IMR-90 (cell line): ENCODE measurements around the gene ATP1A1. TPM values are rescaled to one million over a fixed set of nuclear protein-coding genes. Genes with fewer than 3 reads are reported as not detected.

Source experiments
- ATAC-seq: fragments of 200-7000 bp; cut with Tn5 transposase; 2 replicates; pipeline ENCODE4 v1.9.1; 2020; ENCODE audit warnings: low read depth, mild to moderate bottlenecking, moderate library complexity
- BruUV-seq: library from RNA; stranded (reverse); fragments of 400-500 nt; replicated peaks from 2 replicates; lab custom pipeline; 2021; lab: Mats Ljungman, UMichigan
- CTCF ChIA-PET: fragments of 300-600 bp; formaldehyde crosslinking; extraction: SDS; loops from one replicate; lab custom pipeline; 2021; ENCODE audit warnings: antibody characterized with exemption; lab: Yijun Ruan, JAX
- POLR2A ChIA-PET: fragments of 300-600 bp; sonication (Branson Sonifier 250); formaldehyde crosslinking; loops from one replicate; lab custom pipeline; 2022; ENCODE audit warnings: antibody characterized with exemption; ENCODE audit not compliant: unreplicated experiment; lab: Charles Lee
- DNase-seq: peaks from one replicate; pipeline ENCODE4 v3.0.0; 2013
- H2AFZ ChIP-seq: replicated peaks from 2 replicates; pipeline ENCODE3; 2013; ENCODE audit warnings: low read length, mild to moderate bottlenecking; ENCODE audit not compliant: poor library complexity
- H2AK5ac ChIP-seq: 2 replicates; pipeline ENCODE4 v1.6.1; 2013; ENCODE audit warnings: low read depth, low read length, inconsistent platforms
- H2AK9ac ChIP-seq: replicated peaks from 2 replicates; pipeline ENCODE3; 2013; ENCODE audit warnings: mild to moderate bottlenecking, low read depth, low read length, moderate library complexity; ENCODE audit not compliant: poor library complexity
- H2BK120ac ChIP-seq: 2 replicates; pipeline ENCODE4 v1.6.1; 2013; ENCODE audit warnings: low read depth, low read length, inconsistent platforms
- H2BK15ac ChIP-seq: 3 replicates; pipeline ENCODE4 v1.6.1; 2013; ENCODE audit warnings: low read depth, low read length, inconsistent platforms
- H2BK20ac ChIP-seq: 2 replicates; pipeline ENCODE4 v1.6.1; 2013; ENCODE audit warnings: low read depth, mild to moderate bottlenecking, inconsistent platforms, low read length, moderate library complexity
- H2BK5ac ChIP-seq: 2 replicates; pipeline ENCODE4 v1.6.1; 2013; ENCODE audit warnings: mild to moderate bottlenecking, low read depth, low read length, inconsistent platforms; ENCODE audit not compliant: poor library complexity, severe bottlenecking
- H3K14ac ChIP-seq: replicated peaks from 2 replicates; pipeline ENCODE4 v1.6.1; 2013; ENCODE audit warnings: low read depth, low read length, inconsistent platforms
- H3K18ac ChIP-seq: 2 replicates; pipeline ENCODE4 v1.6.1; 2013; ENCODE audit warnings: low read depth, low read length, control low read depth
- H3K23ac ChIP-seq: 2 replicates; pipeline ENCODE4 v1.6.1; 2013; ENCODE audit warnings: low read depth, low read length, inconsistent platforms
- H3K27ac ChIP-seq: 2 replicates; pipeline ENCODE4 v1.5.1; 2013; ENCODE audit warnings: mild to moderate bottlenecking, control low read depth, low read length; ENCODE audit not compliant: insufficient read depth
- H3K27me3 ChIP-seq: 2 replicates; pipeline ENCODE4 v1.6.1; 2013; ENCODE audit warnings: low read length; ENCODE audit not compliant: control insufficient read depth, insufficient read depth
- H3K36me3 ChIP-seq: 2 replicates; pipeline ENCODE4 v1.6.1; 2013; ENCODE audit warnings: low read length, mixed read lengths; ENCODE audit not compliant: control insufficient read depth, insufficient read depth
- H3K4ac ChIP-seq: 2 replicates; pipeline ENCODE4 v1.6.1; 2013; ENCODE audit warnings: low read depth, low read length, inconsistent platforms
- H3K4me1 ChIP-seq: 2 replicates; pipeline ENCODE4 v1.6.1; 2013; ENCODE audit warnings: low read length, mixed read lengths; ENCODE audit not compliant: control insufficient read depth, insufficient read depth
- H3K4me2 ChIP-seq: 2 replicates; pipeline ENCODE4 v1.6.1; 2013; ENCODE audit warnings: low read depth, mild to moderate bottlenecking, control low read depth, low read length, moderate library complexity
- H3K4me3 ChIP-seq: 2 replicates; pipeline ENCODE4 v1.5.1; 2013; ENCODE audit warnings: low read depth, mild to moderate bottlenecking, control low read depth, low read length, moderate library complexity; ENCODE audit not compliant: insufficient read depth
- H3K56ac ChIP-seq: 2 replicates; pipeline ENCODE4 v1.6.1; 2013; ENCODE audit warnings: low read length, inconsistent platforms; ENCODE audit not compliant: insufficient read depth; ENCODE audit errors: extremely low read depth
- H3K79me1 ChIP-seq, 2 experiments: 2 replicates each; pipeline ENCODE4 v1.6.1; 2013; ENCODE audit warnings: low read length in 2 of 2, inconsistent platforms in 1 of 2, low read depth in 1 of 2
- H3K9ac ChIP-seq: 2 replicates; pipeline ENCODE4 v1.6.1; 2013; ENCODE audit warnings: low read depth, low read length, control low read depth
- H3K9me1 ChIP-seq: 2 replicates; pipeline ENCODE4 v1.6.1; 2013; ENCODE audit warnings: low read length, inconsistent platforms; ENCODE audit not compliant: insufficient read depth
- H3K9me3 ChIP-seq: 2 replicates; pipeline ENCODE4 v1.6.1; 2013; ENCODE audit warnings: low read length; ENCODE audit not compliant: control insufficient read depth, insufficient read depth
- H4K20me1 ChIP-seq: 2 replicates; pipeline ENCODE4 v1.6.1; 2013; ENCODE audit warnings: low read length, inconsistent platforms; ENCODE audit not compliant: insufficient read depth
- H4K5ac ChIP-seq: 2 replicates; pipeline ENCODE4 v1.6.1; 2013; ENCODE audit warnings: mild to moderate bottlenecking, low read depth, low read length, control low read depth
- H4K8ac ChIP-seq, 2 experiments: 2 replicates each; pipeline ENCODE4 v1.6.1; 2013; ENCODE audit warnings: low read depth in 2 of 2, low read length in 2 of 2, control low read depth in 1 of 2, inconsistent platforms in 1 of 2
- H4K91ac ChIP-seq: 2 replicates; pipeline ENCODE4 v1.6.1; 2013; ENCODE audit warnings: low read depth, low read length, inconsistent platforms; ENCODE audit not compliant: insufficient read depth
- BHLHE40 ChIP-seq: fragments of 150-350 bp; IDR thresholded peaks from 2 replicates; pipeline ENCODE4 v1.6.1; 2016; ENCODE audit warnings: mild to moderate bottlenecking, low read depth, low read length
- CEBPB ChIP-seq: IDR thresholded peaks from 2 replicates; pipeline ENCODE4 v1.6.1; 2012; ENCODE audit warnings: low read depth, low read length, improper control_type of control experiment
- CHD1 ChIP-seq: IDR thresholded peaks from 2 replicates; pipeline ENCODE4 v1.6.1; 2012; ENCODE audit warnings: low read depth, low read length, improper control_type of control experiment
- FOS ChIP-seq: fragments of 150-350 bp; IDR thresholded peaks from 2 replicates; pipeline ENCODE4 v1.6.1; 2016; ENCODE audit warnings: low read depth, low read length
- MAFK ChIP-seq: IDR thresholded peaks from 2 replicates; pipeline ENCODE4 v1.6.1; 2012; ENCODE audit warnings: low read depth, low read length, improper control_type of control experiment
- MAZ ChIP-seq: IDR thresholded peaks from 2 replicates; pipeline ENCODE4 v1.6.1; 2012; ENCODE audit warnings: low read depth, mild to moderate bottlenecking, low read length, improper control_type of control experiment, moderate library complexity, borderline replicate concordance
- MXI1 ChIP-seq: IDR thresholded peaks from 2 replicates; pipeline ENCODE4 v1.6.1; 2012; ENCODE audit warnings: low read depth, mild to moderate bottlenecking, low read length, moderate library complexity, borderline replicate concordance
- NFE2L2 ChIP-seq: fragments of 150-350 bp; IDR thresholded peaks from 2 replicates; pipeline ENCODE4 v1.6.1; 2016; ENCODE audit warnings: low read depth, mild to moderate bottlenecking, low read length
- POLR2A ChIP-seq: IDR thresholded peaks from 2 replicates; pipeline ENCODE4 v1.6.1; 2012; ENCODE audit warnings: mild to moderate bottlenecking, low read depth, low read length
- RAD21 ChIP-seq: IDR thresholded peaks from 2 replicates; pipeline ENCODE4 v1.6.1; 2012; ENCODE audit warnings: low read length, improper control_type of control experiment
- RCOR1 ChIP-seq: IDR thresholded peaks from 2 replicates; pipeline ENCODE4 v1.6.1; 2012; ENCODE audit warnings: mild to moderate bottlenecking, low read length, improper control_type of control experiment; ENCODE audit not compliant: insufficient replicate concordance
- RFX5 ChIP-seq: IDR thresholded peaks from 2 replicates; pipeline ENCODE4 v1.8.0; 2012; ENCODE audit warnings: low read depth, mild to moderate bottlenecking, low read length, moderate library complexity
- SMC3 ChIP-seq: fragments of 150-350 bp; IDR thresholded peaks from 2 replicates; pipeline ENCODE4 v1.6.1; 2016; ENCODE audit warnings: low read depth, mild to moderate bottlenecking, antibody characterized with exemption, low read length, moderate library complexity
- WGBS, 2 experiments: methylation state at CpG; one replicate each; pipeline versions ENCODE4 v1.1.5 to v1.1.7; 2013; ENCODE audit warnings: missing lambda C conversion rate in 2 of 2; ENCODE audit not compliant: insufficient read length in 1 of 2; ENCODE audit errors: extremely low coverage in 2 of 2; 5-methylcytosine and 5-hydroxymethylcytosine counted together
- dilution Hi-C: fragments of 300-500 bp; cut with HindIII; formaldehyde crosslinking; loops from one replicate; pipeline ENCODE4 v1.14.3; 2018; ENCODE audit warnings: low sequenced_read_pairs; ENCODE audit not compliant: unreplicated experiment
- in situ Hi-C: fragments of 300-500 bp; cut with MboI; formaldehyde crosslinking; loops from 3 replicates; pipeline ENCODE4 v1.14.3; 2019; ENCODE audit warnings: low sequenced_read_pairs, inconsistent platforms, mixed read lengths
- intact Hi-C: fragments of 100-400 bp; cut with micrococcal nuclease; formaldehyde crosslinking; loops from 2 replicates; pipeline ENCODE4 v1.10.0; 2022
- polyA plus RNA-seq, 3 experiments: library from polyadenylated mRNA; depleted of rRNA; stranded (reverse); fragments of >200 nt; gene quantifications; 2 replicates each; pipeline ENCODE4 v1.2.3, GENCODE V29; 2012; ENCODE audit warnings: low replicate concordance in 1 of 3
- total RNA-seq: library from RNA; depleted of rRNA; stranded (reverse); fragments of >200 nt; gene quantifications from 2 replicates; pipeline ENCODE4 v1.2.3, GENCODE V29; 2012
- TF ChIP-seq, protein P1 (sequence below): fragments of 150-350 bp; IDR thresholded peaks from 2 replicates; pipeline ENCODE4 v1.6.1; 2016; ENCODE audit warnings: low read depth, mild to moderate bottlenecking, low read length, moderate library complexity, borderline replicate concordance
- TF ChIP-seq, protein P2 (sequence below): fragments of 150-350 bp; IDR thresholded peaks from 2 replicates; pipeline ENCODE4 v1.6.1; 2017; ENCODE audit warnings: mild to moderate bottlenecking, antibody characterized with exemption, low read length, low read depth
- TF ChIP-seq, protein P3 (sequence below): conservative IDR thresholded peaks from 2 replicates; pipeline ENCODE4 v1.5.1; 2012; ENCODE audit warnings: mild to moderate bottlenecking, low read depth, low read length, improper control_type of control experiment

ATP1A1 gene
- total and polyA plus RNA-seq, 2 of the 4 experiments (the other 2 are of a cell fraction): 116 to 125 TPM

DNA sequence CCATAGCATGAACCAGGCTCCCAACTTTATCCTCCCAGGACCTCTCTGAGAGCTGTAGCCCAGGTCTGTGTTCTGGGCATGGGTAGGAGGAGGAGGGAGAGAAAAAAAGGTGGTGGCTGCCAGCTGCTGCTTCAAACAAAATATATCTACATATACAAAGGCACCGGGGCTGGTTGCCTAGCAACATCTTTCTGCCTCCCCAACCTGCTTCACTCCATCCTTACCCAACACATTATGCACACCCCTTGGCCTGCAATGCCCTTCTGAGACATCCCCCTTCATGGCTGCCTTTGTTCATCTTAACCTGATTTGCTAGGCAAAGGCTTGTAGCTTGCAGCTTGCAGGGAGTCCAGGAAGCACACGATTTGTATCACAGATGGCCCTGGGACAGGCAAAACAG lies 27.2 kb upstream of the ATP1A1 start:
- Histone ChIP-seq H3K36me3 (no peaks in the 10 kb centered on the region), H4K20me1 (no peaks in the 10 kb centered on the region), H3K18ac (no peak overlapping the region), H3K23ac (no peak overlapping the region), H3K4me3 (no peak overlapping the region), H3K14ac (no peak overlapping the region), H3K9me3 (no peaks in the 10 kb centered on the region), H3K4me1 (no peaks in the 10 kb centered on the region), H2AK9ac (no peak overlapping the region), H4K91ac (no peak overlapping the region), H3K27me3 (peaks cover 6% of the 10 kb centered on the region), H4K8ac (no peak overlapping the region), H3K4me2 (no peak overlapping the region), H2AFZ (no peak overlapping the region), H2BK5ac (no peak overlapping the region), H4K5ac (no peak overlapping the region), H2BK20ac (no peak overlapping the region), H3K9me1 (no peaks in the 10 kb centered on the region), H3K27ac (no peak overlapping the region), H3K56ac (no peak overlapping the region), H3K9ac (no peak overlapping the region), H2AK5ac (no peak overlapping the region), H3K79me1 (no peaks in the 10 kb centered on the region), H3K4ac (no peak overlapping the region), H2BK15ac (no peak overlapping the region), H2BK120ac (no peak overlapping the region)
- DNase-seq: no peak
- no peak for ATAC-seq
- intact Hi-C loops: no loop called here
- dilution Hi-C loops: no loop called here
- ChIA-PET CTCF (no interaction called here), POLR2A (no interaction called here)
- BruUV-seq: no TSS peak
- no peak for TF ChIP-seq RFX5
- no peak for TF ChIP-seq RAD21
- TF ChIP-seq, protein P1, sequence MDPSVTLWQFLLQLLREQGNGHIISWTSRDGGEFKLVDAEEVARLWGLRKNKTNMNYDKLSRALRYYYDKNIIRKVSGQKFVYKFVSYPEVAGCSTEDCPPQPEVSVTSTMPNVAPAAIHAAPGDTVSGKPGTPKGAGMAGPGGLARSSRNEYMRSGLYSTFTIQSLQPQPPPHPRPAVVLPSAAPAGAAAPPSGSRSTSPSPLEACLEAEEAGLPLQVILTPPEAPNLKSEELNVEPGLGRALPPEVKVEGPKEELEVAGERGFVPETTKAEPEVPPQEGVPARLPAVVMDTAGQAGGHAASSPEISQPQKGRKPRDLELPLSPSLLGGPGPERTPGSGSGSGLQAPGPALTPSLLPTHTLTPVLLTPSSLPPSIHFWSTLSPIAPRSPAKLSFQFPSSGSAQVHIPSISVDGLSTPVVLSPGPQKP: no peak
- TF ChIP-seq MXI1: no peak
- TF ChIP-seq CEBPB: no peak
- TF ChIP-seq, protein P2, sequence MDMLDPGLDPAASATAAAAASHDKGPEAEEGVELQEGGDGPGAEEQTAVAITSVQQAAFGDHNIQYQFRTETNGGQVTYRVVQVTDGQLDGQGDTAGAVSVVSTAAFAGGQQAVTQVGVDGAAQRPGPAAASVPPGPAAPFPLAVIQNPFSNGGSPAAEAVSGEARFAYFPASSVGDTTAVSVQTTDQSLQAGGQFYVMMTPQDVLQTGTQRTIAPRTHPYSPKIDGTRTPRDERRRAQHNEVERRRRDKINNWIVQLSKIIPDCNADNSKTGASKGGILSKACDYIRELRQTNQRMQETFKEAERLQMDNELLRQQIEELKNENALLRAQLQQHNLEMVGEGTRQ: no peak
- TF ChIP-seq BHLHE40: no peak
- TF ChIP-seq MAFK: no peak
- TF ChIP-seq CHD1: no peak
- no peak for TF ChIP-seq POLR2A
- no peak for TF ChIP-seq MAZ
- no peak for TF ChIP-seq RCOR1
- TF ChIP-seq, protein P3, sequence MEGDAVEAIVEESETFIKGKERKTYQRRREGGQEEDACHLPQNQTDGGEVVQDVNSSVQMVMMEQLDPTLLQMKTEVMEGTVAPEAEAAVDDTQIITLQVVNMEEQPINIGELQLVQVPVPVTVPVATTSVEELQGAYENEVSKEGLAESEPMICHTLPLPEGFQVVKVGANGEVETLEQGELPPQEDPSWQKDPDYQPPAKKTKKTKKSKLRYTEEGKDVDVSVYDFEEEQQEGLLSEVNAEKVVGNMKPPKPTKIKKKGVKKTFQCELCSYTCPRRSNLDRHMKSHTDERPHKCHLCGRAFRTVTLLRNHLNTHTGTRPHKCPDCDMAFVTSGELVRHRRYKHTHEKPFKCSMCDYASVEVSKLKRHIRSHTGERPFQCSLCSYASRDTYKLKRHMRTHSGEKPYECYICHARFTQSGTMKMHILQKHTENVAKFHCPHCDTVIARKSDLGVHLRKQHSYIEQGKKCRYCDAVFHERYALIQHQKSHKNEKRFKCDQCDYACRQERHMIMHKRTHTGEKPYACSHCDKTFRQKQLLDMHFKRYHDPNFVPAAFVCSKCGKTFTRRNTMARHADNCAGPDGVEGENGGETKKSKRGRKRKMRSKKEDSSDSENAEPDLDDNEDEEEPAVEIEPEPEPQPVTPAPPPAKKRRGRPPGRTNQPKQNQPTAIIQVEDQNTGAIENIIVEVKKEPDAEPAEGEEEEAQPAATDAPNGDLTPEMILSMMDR: no peak
- no peak for TF ChIP-seq SMC3
- TF ChIP-seq NFE2L2: no peak
- no peak for TF ChIP-seq FOS
- no CpG with 5 or more reads among the region's 2 CpGs for WGBS, 2 experiments
- in situ Hi-C loops: no loop called here
